H1 (cell line): Measurements from ENCODE around the gene RASSF4. TPM values are rescaled to one million over a fixed set of nuclear protein-coding genes. Genes with fewer than 3 reads are reported as not detected.
A peak's percentile ranks its signal among the peaks of the same experiment; 100 is the strongest.

Experiments used
- ASH2L ChIP-seq: fragments of 200-600, 300-600 bp; sonication (generic); IDR thresholded peaks from one replicate; pipeline ENCODE4 v1.7.1; 2017; ENCODE audit warnings: low read length
- BACH1 ChIP-seq: IDR thresholded peaks from 2 replicates; pipeline ENCODE4 v1.6.1; 2012; ENCODE audit warnings: low read length, improper control_type of control experiment
- GTF2F1 ChIP-seq: IDR thresholded peaks from 2 replicates; pipeline ENCODE4 v1.6.1; 2012; ENCODE audit warnings: low read depth, low read length, improper control_type of control experiment, borderline replicate concordance
- SAP30 ChIP-seq: fragments of 300-600 bp; sonication (generic); IDR thresholded peaks from 2 replicates; pipeline ENCODE4 v1.7.1; 2012; ENCODE audit warnings: low read length, moderate library complexity, mild to moderate bottlenecking, inconsistent platforms; ENCODE audit not compliant: insufficient read depth, insufficient replicate concordance
- polyA plus RNA-seq, 7 experiments: library from polyadenylated mRNA; depleted of rRNA in 3 of 7; stranded (reverse) in 5 of 7; unstranded in 2 of 7; fragments of >200 nt in 5 of 7; fragments of 200-250 nt in 2 of 7; gene quantifications; 1 replicate in 5 of 7; 2 replicates in 1 of 7; 4 replicates in 1 of 7; pipeline versions ENCODE4 v1.2.1 to v1.2.3, GENCODE V29; 2011 to 2013; ENCODE audit warnings: missing spikeins in 2 of 7, mixed read lengths in 2 of 7
- total RNA-seq: library from RNA; stranded (reverse); fragmentation: NEBNext Ultra II Directional; extraction: Animal tissue kit (Norgen Biotek cat#: 25700); gene quantifications from 2 replicates; pipeline ENCODE4 v1.2.1, GENCODE V29; 2021
- TF ChIP-seq, protein P1 (sequence below): fragments of 300-600 bp; sonication (generic); IDR thresholded peaks from 2 replicates; pipeline ENCODE4 v1.7.1; 2012; ENCODE audit warnings: low read length, moderate library complexity, mild to moderate bottlenecking, inconsistent platforms; ENCODE audit not compliant: insufficient replicate concordance

Gene RASSF4
- total and polyA plus RNA-seq, 2 of the 8 experiments (the other 6 are each of a cell fraction or from before 2014, with no cell fraction given) = 14.3 to 14.5 TPM

DNA sequence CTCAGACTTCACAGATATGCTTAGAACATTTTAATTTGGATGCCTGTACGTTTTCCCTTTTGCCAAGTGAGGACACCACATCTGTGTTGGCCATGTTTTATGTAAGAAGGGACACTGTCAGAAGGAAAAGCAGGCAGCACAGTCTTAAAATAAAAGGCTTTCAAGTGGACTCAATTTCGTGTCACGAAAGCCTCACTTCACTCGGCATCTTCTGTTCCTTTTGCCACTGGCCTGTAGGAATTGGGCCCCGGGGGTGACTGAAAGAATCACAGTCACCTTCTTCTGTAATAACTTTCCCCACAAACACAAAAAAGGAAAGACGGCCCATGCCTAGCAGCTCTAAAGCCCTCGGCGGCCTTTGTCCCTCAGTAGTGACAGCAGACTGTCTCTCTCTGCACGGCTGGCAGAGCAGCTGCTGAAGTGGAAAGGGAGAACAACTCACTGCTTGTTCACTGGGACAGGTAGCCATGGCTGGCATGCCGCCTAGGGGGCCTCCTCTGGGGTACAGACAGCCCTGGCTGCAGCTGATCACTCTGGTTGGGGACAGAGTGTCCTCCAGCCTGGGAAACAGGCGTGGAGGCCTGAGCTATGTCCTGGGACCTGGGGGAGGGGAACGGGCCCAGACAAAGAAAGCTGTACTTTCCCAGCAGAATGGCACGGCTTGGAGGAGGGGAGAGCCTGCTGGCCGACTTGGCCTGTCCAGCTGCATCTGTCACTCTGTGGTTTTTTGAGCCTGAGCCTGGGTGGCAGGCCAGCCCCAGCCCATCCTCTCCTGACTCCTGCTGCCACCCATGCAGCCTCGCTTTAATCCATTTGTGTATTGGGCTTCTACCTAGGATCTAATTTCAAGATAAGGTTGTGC, 4.4 kb downstream of the RASSF4 start (continued):
- TF ChIP-seq, protein P1, sequence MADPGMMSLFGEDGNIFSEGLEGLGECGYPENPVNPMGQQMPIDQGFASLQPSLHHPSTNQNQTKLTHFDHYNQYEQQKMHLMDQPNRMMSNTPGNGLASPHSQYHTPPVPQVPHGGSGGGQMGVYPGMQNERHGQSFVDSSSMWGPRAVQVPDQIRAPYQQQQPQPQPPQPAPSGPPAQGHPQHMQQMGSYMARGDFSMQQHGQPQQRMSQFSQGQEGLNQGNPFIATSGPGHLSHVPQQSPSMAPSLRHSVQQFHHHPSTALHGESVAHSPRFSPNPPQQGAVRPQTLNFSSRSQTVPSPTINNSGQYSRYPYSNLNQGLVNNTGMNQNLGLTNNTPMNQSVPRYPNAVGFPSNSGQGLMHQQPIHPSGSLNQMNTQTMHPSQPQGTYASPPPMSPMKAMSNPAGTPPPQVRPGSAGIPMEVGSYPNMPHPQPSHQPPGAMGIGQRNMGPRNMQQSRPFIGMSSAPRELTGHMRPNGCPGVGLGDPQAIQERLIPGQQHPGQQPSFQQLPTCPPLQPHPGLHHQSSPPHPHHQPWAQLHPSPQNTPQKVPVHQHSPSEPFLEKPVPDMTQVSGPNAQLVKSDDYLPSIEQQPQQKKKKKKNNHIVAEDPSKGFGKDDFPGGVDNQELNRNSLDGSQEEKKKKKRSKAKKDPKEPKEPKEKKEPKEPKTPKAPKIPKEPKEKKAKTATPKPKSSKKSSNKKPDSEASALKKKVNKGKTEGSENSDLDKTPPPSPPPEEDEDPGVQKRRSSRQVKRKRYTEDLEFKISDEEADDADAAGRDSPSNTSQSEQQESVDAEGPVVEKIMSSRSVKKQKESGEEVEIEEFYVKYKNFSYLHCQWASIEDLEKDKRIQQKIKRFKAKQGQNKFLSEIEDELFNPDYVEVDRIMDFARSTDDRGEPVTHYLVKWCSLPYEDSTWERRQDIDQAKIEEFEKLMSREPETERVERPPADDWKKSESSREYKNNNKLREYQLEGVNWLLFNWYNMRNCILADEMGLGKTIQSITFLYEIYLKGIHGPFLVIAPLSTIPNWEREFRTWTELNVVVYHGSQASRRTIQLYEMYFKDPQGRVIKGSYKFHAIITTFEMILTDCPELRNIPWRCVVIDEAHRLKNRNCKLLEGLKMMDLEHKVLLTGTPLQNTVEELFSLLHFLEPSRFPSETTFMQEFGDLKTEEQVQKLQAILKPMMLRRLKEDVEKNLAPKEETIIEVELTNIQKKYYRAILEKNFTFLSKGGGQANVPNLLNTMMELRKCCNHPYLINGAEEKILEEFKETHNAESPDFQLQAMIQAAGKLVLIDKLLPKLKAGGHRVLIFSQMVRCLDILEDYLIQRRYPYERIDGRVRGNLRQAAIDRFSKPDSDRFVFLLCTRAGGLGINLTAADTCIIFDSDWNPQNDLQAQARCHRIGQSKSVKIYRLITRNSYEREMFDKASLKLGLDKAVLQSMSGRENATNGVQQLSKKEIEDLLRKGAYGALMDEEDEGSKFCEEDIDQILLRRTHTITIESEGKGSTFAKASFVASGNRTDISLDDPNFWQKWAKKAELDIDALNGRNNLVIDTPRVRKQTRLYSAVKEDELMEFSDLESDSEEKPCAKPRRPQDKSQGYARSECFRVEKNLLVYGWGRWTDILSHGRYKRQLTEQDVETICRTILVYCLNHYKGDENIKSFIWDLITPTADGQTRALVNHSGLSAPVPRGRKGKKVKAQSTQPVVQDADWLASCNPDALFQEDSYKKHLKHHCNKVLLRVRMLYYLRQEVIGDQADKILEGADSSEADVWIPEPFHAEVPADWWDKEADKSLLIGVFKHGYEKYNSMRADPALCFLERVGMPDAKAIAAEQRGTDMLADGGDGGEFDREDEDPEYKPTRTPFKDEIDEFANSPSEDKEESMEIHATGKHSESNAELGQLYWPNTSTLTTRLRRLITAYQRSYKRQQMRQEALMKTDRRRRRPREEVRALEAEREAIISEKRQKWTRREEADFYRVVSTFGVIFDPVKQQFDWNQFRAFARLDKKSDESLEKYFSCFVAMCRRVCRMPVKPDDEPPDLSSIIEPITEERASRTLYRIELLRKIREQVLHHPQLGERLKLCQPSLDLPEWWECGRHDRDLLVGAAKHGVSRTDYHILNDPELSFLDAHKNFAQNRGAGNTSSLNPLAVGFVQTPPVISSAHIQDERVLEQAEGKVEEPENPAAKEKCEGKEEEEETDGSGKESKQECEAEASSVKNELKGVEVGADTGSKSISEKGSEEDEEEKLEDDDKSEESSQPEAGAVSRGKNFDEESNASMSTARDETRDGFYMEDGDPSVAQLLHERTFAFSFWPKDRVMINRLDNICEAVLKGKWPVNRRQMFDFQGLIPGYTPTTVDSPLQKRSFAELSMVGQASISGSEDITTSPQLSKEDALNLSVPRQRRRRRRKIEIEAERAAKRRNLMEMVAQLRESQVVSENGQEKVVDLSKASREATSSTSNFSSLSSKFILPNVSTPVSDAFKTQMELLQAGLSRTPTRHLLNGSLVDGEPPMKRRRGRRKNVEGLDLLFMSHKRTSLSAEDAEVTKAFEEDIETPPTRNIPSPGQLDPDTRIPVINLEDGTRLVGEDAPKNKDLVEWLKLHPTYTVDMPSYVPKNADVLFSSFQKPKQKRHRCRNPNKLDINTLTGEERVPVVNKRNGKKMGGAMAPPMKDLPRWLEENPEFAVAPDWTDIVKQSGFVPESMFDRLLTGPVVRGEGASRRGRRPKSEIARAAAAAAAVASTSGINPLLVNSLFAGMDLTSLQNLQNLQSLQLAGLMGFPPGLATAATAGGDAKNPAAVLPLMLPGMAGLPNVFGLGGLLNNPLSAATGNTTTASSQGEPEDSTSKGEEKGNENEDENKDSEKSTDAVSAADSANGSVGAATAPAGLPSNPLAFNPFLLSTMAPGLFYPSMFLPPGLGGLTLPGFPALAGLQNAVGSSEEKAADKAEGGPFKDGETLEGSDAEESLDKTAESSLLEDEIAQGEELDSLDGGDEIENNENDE = no peak
- no peak for TF ChIP-seq GTF2F1
- TF ChIP-seq BACH1 = no peak
- TF ChIP-seq SAP30 = no peak
- peak; percentile 22 for TF ChIP-seq ASH2L
- TF ChIP-seq, all 59 proteins: peak for 1
